ENCODE results near the gene DCTN5. TPM values are rescaled to one million over a fixed set of nuclear protein-coding genes. Genes with fewer than 3 reads are reported as not detected.
A peak's percentile ranks its signal among the peaks of the same experiment; 100 is the strongest.

The DCTN5 gene
- total and polyA plus RNA-seq, 2 of the 13 experiments (the other 11 are each of a cell fraction or from before 2014, with no cell fraction given) = 105 to 207 TPM

- TF ChIP-seq AKAP8 (CRISPR knock-in tag; IDR thresholded peaks at IDR 0.05) (no peak; the same call in 1 of the 2 replicates), ZFX (CRISPR knock-in tag; IDR thresholded peaks at IDR 0.05; ENCODE audit: low read depth) (no peak), RNF219 (CRISPR knock-in tag; IDR thresholded peaks at IDR 0.05) (no peak), ZNF775 (CRISPR knock-in tag; IDR thresholded peaks at IDR 0.05; ENCODE audit: borderline replicate concordance) (0 out of 2 replicates have a peak, but pooled peaks have one; percentile 76), NRL (CRISPR knock-in tag; IDR thresholded peaks at IDR 0.05; ENCODE audit: borderline replicate concordance) (no peak), ZNF615 (CRISPR knock-in tag; IDR thresholded peaks at IDR 0.05; ENCODE audit: borderline replicate concordance) (no peak), ZNF136 (CRISPR knock-in tag; IDR thresholded peaks at IDR 0.05; ENCODE audit: low read depth) (no peak), ZNF383 (CRISPR knock-in tag; IDR thresholded peaks at IDR 0.05; ENCODE audit: borderline replicate concordance) (0 out of 2 replicates have a peak, but pooled peaks have one; percentile 28), DMTF1 (CRISPR knock-in tag; IDR thresholded peaks at IDR 0.05) (peak; percentile 70; the same call in 1 of the 2 replicates), NR2F1 (CRISPR knock-in tag; IDR thresholded peaks at IDR 0.05) (no peak), ZSCAN5A (CRISPR knock-in tag; IDR thresholded peaks at IDR 0.05; ENCODE audit: borderline replicate concordance) (no peak), TARDBP (CRISPR knock-in tag; IDR thresholded peaks at IDR 0.05) (no peak), KLF12 (CRISPR knock-in tag; IDR thresholded peaks at IDR 0.05; ENCODE audit: borderline replicate concordance) (no peak), RXRB (CRISPR knock-in tag; IDR thresholded peaks at IDR 0.05; ENCODE audit: borderline replicate concordance) (no peak)
- TF ChIP-seq, protein P1, sequence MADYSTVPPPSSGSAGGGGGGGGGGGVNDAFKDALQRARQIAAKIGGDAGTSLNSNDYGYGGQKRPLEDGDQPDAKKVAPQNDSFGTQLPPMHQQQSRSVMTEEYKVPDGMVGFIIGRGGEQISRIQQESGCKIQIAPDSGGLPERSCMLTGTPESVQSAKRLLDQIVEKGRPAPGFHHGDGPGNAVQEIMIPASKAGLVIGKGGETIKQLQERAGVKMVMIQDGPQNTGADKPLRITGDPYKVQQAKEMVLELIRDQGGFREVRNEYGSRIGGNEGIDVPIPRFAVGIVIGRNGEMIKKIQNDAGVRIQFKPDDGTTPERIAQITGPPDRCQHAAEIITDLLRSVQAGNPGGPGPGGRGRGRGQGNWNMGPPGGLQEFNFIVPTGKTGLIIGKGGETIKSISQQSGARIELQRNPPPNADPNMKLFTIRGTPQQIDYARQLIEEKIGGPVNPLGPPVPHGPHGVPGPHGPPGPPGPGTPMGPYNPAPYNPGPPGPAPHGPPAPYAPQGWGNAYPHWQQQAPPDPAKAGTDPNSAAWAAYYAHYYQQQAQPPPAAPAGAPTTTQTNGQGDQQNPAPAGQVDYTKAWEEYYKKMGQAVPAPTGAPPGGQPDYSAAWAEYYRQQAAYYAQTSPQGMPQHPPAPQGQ (CRISPR knock-in tag; IDR thresholded peaks at IDR 0.05; ENCODE audit: borderline replicate concordance) = no peak
These were observed 693 bp upstream of the DCTN5 start (continued) for GRCh38 chr16:23640615-23640930.
